Prostate gland (tissue), 2 donors: ENCODE measurements around the gene BOK.

Experiments used
- POLR2A ChIP-seq: fragments of 450-650 bp; IDR thresholded peaks from one replicate; pipeline ENCODE4 v1.6.1; 2016; ENCODE audit warnings: antibody characterized with exemption, mild to moderate bottlenecking
- POLR2AphosphoS5 ChIP-seq: sonication (generic); formaldehyde crosslinking; IDR thresholded peaks from one replicate; pipeline ENCODE4 v1.6.1; 2017; ENCODE audit warnings: antibody characterized with exemption
- TF ChIP-seq, protein P1 (sequence below), 4 experiments: fragments of 200-600 bp in 2 of 4; fragments of 450-650 bp in 2 of 4; sonication (generic) in 2 of 4; IDR thresholded peaks; 1 replicate in 3 of 4; 2 replicates in 1 of 4; pipeline ENCODE4 v1.5.1; 2016 to 2019; ENCODE audit warnings: antibody characterized with exemption in 4 of 4, mild to moderate bottlenecking in 2 of 4, moderate library complexity in 2 of 4

GRCh38 chr2:241545106-241545505 lies 13.4 kb upstream of the BOK start:
- TF ChIP-seq, protein P1, sequence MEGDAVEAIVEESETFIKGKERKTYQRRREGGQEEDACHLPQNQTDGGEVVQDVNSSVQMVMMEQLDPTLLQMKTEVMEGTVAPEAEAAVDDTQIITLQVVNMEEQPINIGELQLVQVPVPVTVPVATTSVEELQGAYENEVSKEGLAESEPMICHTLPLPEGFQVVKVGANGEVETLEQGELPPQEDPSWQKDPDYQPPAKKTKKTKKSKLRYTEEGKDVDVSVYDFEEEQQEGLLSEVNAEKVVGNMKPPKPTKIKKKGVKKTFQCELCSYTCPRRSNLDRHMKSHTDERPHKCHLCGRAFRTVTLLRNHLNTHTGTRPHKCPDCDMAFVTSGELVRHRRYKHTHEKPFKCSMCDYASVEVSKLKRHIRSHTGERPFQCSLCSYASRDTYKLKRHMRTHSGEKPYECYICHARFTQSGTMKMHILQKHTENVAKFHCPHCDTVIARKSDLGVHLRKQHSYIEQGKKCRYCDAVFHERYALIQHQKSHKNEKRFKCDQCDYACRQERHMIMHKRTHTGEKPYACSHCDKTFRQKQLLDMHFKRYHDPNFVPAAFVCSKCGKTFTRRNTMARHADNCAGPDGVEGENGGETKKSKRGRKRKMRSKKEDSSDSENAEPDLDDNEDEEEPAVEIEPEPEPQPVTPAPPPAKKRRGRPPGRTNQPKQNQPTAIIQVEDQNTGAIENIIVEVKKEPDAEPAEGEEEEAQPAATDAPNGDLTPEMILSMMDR (IDR thresholded peaks at IDR 0.05): no peak
- TF ChIP-seq POLR2A: no peak
- TF ChIP-seq POLR2AphosphoS5: no peak
